ENCODE results near the gene PDZRN4.

PDZRN4 gene

GRCh38 chr12:41442896-41443295 lies 254.8 kb downstream of the PDZRN4 start:
- H3K9ac ChIP-seq (ENCODE audit: low read length) = no peak overlapping the region
- no peaks in the 10 kb centered on the region for H3F3A ChIP-seq (ENCODE audit: insufficient read depth)
- H2AFZ ChIP-seq (ENCODE audit: low read depth, low read length, severe bottlenecking) = no peak overlapping the region
- H3K36me3 ChIP-seq (ENCODE audit: low read length) = no peaks in the 10 kb centered on the region
- no peaks in the 10 kb centered on the region for H4K20me1 ChIP-seq (ENCODE audit: low read depth, low read length)
- H3K4me2 ChIP-seq (ENCODE audit: low read depth, low read length, poor library complexity, severe bottlenecking) = no peak overlapping the region
- no peaks in the 10 kb centered on the region for H3K9me2 ChIP-seq (replicated peaks; ENCODE audit: insufficient read depth, low read length)
- no peak for TF ChIP-seq CTCF (IDR thresholded peaks at IDR 0.05; ENCODE audit: insufficient read depth, low read length, poor library complexity, severe bottlenecking)
- H3K27me3 ChIP-seq (ENCODE audit: low read length) = no peaks in the 10 kb centered on the region
- H3K9me3 ChIP-seq (ENCODE audit: insufficient read depth, low read length) = no peaks in the 10 kb centered on the region
- no peak overlapping the region for H3K27ac ChIP-seq (ENCODE audit: low read depth, low read length)
- H3K4me3 ChIP-seq (ENCODE audit: insufficient read depth, low read length, poor library complexity, severe bottlenecking) = no peak overlapping the region
- no peaks in the 10 kb centered on the region for H3K79me2 ChIP-seq (ENCODE audit: insufficient read depth, low read length)

DNA sequence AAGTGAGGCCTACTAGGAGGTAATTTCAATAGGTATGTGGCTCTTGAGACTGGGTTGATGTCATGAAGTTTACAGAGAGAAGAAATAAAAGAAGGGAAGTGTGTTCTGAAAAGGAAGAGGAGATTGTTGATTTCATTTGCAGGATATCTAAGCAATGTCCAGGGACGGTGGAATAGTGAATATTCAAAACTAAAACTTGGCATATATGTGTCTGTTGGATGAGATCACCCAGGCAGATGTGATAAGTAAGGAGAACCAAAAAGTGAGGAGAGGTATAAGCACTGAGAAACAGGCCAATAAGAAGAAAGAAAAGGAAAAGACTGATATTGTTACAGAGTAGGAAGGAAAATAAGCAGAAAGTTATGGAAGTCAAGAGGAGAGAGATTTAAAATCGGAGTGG lies 255.6 kb downstream of the PDZRN4 start:
- H2AFZ ChIP-seq (ENCODE audit: low read depth, low read length, severe bottlenecking) = no peak overlapping the region

GRCh38 chr12:41452838-41453407 lies 264.8 kb downstream of the PDZRN4 start:
- H3K9me3 ChIP-seq (ENCODE audit: insufficient read depth, low read length) = 0 out of 2 replicates have a peak, but pooled peaks cover 3% of the 10 kb centered on the region
- H3K9ac ChIP-seq (ENCODE audit: low read length) = no peak overlapping the region
- no peaks in the 10 kb centered on the region for H3F3A ChIP-seq (ENCODE audit: insufficient read depth)
- H3K27me3 ChIP-seq (ENCODE audit: low read length) = no peaks in the 10 kb centered on the region
- H4K20me1 ChIP-seq (ENCODE audit: low read depth, low read length) = no peaks in the 10 kb centered on the region
- no peak overlapping the region for H3K4me2 ChIP-seq (ENCODE audit: low read depth, low read length, poor library complexity, severe bottlenecking)
- H3K9me2 ChIP-seq (replicated peaks; ENCODE audit: insufficient read depth, low read length) = no peaks in the 10 kb centered on the region
- no peaks in the 10 kb centered on the region for H3K79me2 ChIP-seq (ENCODE audit: insufficient read depth, low read length)
- H2AFZ ChIP-seq (ENCODE audit: low read depth, low read length, severe bottlenecking) = no peak overlapping the region
- H3K27ac ChIP-seq (ENCODE audit: low read depth, low read length) = no peak overlapping the region
- TF ChIP-seq CTCF (IDR thresholded peaks at IDR 0.05; ENCODE audit: insufficient read depth, low read length, poor library complexity, severe bottlenecking) = no peak
- TF ChIP-seq EZH2phosphoT487 (conservative IDR thresholded peaks at IDR 0.05; ENCODE audit: low read length) = no peak
- no peaks in the 10 kb centered on the region for H3K36me3 ChIP-seq (ENCODE audit: low read length)
- H3K4me3 ChIP-seq (ENCODE audit: insufficient read depth, low read length, poor library complexity, severe bottlenecking) = no peak overlapping the region

More for the DNA sequence above, 255.6 kb downstream of the PDZRN4 start:
- no peaks in the 10 kb centered on the region for H3K27me3 ChIP-seq (ENCODE audit: low read length)
- H3K9me2 ChIP-seq (replicated peaks; ENCODE audit: insufficient read depth, low read length) = no peaks in the 10 kb centered on the region
- no peaks in the 10 kb centered on the region for H3K9me3 ChIP-seq (ENCODE audit: insufficient read depth, low read length)
- H3K79me2 ChIP-seq (ENCODE audit: insufficient read depth, low read length) = no peaks in the 10 kb centered on the region
- no peaks in the 10 kb centered on the region for H3F3A ChIP-seq (ENCODE audit: insufficient read depth)
- no peak overlapping the region for H3K4me3 ChIP-seq (ENCODE audit: insufficient read depth, low read length, poor library complexity, severe bottlenecking)
- TF ChIP-seq EZH2phosphoT487 (conservative IDR thresholded peaks at IDR 0.05; ENCODE audit: low read length) (no peak), CTCF (IDR thresholded peaks at IDR 0.05; ENCODE audit: insufficient read depth, low read length, poor library complexity, severe bottlenecking) (no peak)
- no peaks in the 10 kb centered on the region for H4K20me1 ChIP-seq (ENCODE audit: low read depth, low read length)
- H3K36me3 ChIP-seq (ENCODE audit: low read length) = no peaks in the 10 kb centered on the region
- no peak overlapping the region for H3K9ac ChIP-seq (ENCODE audit: low read length)
- H3K27ac ChIP-seq (ENCODE audit: low read depth, low read length) = no peak overlapping the region
- H3K4me2 ChIP-seq (ENCODE audit: low read depth, low read length, poor library complexity, severe bottlenecking) = no peak overlapping the region
